CD4-positive, alpha-beta T cell treated with Interleukin-17A for 1 hour (primary cell): ENCODE measurements around the gene PTCD2.
"Not testable (repeated sequence)": the region's sequence is repeated elsewhere in the genome, so short reads cannot be mapped to it uniquely, and the experiment has no call there.

Experiments used
- DNase-seq: peaks from one replicate; pipeline ENCODE4 v3.0.0-alpha.2; 2020

PTCD2 gene

GRCh38 chr5:72298136-72298535 lies 22.0 kb upstream of the PTCD2 start:
- not testable (repeated sequence) for DNase-seq

- no peak for DNase-seq
These were observed 21.5 kb upstream of the PTCD2 start for GRCh38 chr5:72298711-72299110.

- DNase-seq: no peak
These were observed 19.4 kb upstream of the PTCD2 start for GRCh38 chr5:72300590-72301339.

GRCh38 chr5:72301557-72301956 lies 18.6 kb upstream of the PTCD2 start:
- DNase-seq: no peak

GRCh38 chr5:72302171-72302570 lies 18.0 kb upstream of the PTCD2 start:
- DNase-seq: no peak

- no peak for DNase-seq
These were observed 14.7 kb upstream of the PTCD2 start for GRCh38 chr5:72305194-72306142.

- no peak for DNase-seq
These were observed 12.6 kb upstream of the PTCD2 start for GRCh38 chr5:72307573-72307967.

GRCh38 chr5:72307968-72308852 lies 12.0 kb upstream of the PTCD2 start:
- peak; percentile 96 for DNase-seq

- DNase-seq: no peak
These were observed 11.4 kb upstream of the PTCD2 start for GRCh38 chr5:72308853-72309191.

GRCh38 chr5:72313141-72313540 lies 7.0 kb upstream of the PTCD2 start:
- DNase-seq: no peak

GRCh38 chr5:72314571-72315172 lies 5.5 kb upstream of the PTCD2 start:
- no peak for DNase-seq

- DNase-seq: not testable (repeated sequence)
These were observed 668 bp upstream of the PTCD2 start for GRCh38 chr5:72319435-72319975.

- DNase-seq: no peak
These were observed 4.1 kb downstream of the PTCD2 start for GRCh38 chr5:72324189-72324825.

GRCh38 chr5:72325566-72326305 lies 5.6 kb downstream of the PTCD2 start:
- DNase-seq: no peak

- no peak for DNase-seq
These were observed 6.1 kb downstream of the PTCD2 start for GRCh38 chr5:72326306-72326649.

- no peak for DNase-seq
These were observed 8.0 kb downstream of the PTCD2 start for GRCh38 chr5:72328172-72328571.

GRCh38 chr5:72330712-72331111 lies 10.5 kb downstream of the PTCD2 start:
- no peak for DNase-seq

GRCh38 chr5:72337159-72337558 lies 17.0 kb downstream of the PTCD2 start:
- DNase-seq: no peak

- no peak for DNase-seq
These were observed 18.6 kb downstream of the PTCD2 start for GRCh38 chr5:72338689-72339209.

GRCh38 chr5:72346398-72346797 lies 26.2 kb downstream of the PTCD2 start:
- no peak for DNase-seq

GRCh38 chr5:72347801-72348308 lies 27.7 kb downstream of the PTCD2 start:
- DNase-seq: no peak
